Right renal cortex interstitium (tissue), 3 donors: ENCODE measurements around the gene SLC9A3. TPM values are rescaled to one million over a fixed set of nuclear protein-coding genes. Genes with fewer than 3 reads are reported as not detected.

Experiments used
- DNase-seq, 3 donors: peaks; one replicate each; pipeline ENCODE4 v3.0.0-alpha.2; 2013; ENCODE audit warnings: low read depth in 3 of 3, low spot score in 2 of 3
- polyA plus RNA-seq, 3 donors: library from polyadenylated mRNA; unstranded; fragments of 120-200 nt; gene quantifications; one replicate each; pipeline ENCODE4 v1.2.1, GENCODE V29; 2013; ENCODE audit not compliant: insufficient read length in 3 of 3

Gene SLC9A3
- polyA plus RNA-seq, 3 donors: 34.9 to 43.2 (median 40.7) TPM

- DNase-seq: no peak
Observed at GRCh38 chr5:555058-555623, 30.9 kb upstream of the SLC9A3 start.

- DNase-seq: no peak
Observed at GRCh38 chr5:554284-554988, 30.2 kb upstream of the SLC9A3 start.

GRCh38 chr5:553874-554273, 29.6 kb upstream of the SLC9A3 start:
- no peak for DNase-seq

GRCh38 chr5:551406-551805, 27.2 kb upstream of the SLC9A3 start:
- DNase-seq: no peak

DNA sequence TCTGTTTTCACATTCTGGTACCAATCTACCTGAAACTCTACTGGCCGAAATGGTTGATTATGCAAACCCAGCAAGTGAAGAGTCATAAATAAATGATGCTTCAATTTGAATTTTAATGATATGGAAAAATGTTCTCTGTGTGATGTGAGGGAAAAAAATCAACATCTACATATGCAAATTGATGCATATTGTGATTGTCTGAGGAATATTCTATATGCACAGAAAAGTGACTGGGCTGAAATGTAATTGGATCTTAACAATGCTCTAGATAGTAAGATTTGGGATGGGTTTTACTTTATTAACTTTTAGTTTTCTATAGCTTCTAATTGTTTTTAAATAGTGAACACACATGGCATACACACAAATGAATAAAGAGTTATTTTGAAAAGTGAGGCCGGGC, 25.0 kb upstream of the SLC9A3 start:
- no peak for DNase-seq

GRCh38 chr5:548256-548655, 24.0 kb upstream of the SLC9A3 start:
- DNase-seq: no peak

DNA sequence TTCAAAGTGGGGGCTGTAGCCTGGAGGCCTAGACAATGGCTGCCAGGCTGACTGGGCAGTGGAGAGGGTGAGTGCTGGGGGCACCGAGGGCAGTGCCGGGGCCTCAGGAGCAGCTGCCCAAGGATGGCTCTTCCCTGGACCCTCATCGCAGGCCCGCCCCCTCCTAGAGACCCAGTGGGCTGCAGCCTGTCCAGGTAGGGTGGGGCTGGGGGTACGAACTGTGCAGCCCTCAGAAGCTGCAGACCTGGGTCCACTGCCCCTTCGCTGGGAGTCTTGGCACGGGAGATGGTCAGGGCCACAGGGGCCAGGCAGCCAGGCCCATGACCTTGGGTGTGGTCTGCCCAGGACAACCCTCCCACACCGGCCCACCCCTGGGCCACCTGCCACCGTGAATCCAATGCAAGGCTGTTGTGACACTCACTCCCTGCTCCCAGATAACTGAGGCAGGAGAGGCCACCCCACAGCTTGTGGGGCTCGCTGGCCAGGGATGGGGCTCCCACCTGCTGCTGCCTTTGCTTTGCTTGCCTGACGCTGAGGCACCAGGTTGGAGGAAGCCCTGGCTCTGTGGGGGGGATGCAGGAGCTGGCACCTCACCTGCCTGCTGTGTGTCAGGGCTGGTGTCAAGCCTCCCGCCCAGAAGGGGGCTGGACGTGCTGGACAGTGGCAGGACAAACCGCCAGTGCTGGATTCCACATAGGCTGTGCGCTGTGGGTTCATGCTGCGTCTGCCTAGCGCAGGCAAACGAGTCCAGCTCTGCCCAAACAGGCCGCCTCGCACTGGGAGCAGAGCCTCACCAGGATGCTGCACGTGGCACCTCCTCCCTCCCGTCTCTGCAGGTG, 23.1 kb upstream of the SLC9A3 start:
- DNase-seq: no peak

DNA sequence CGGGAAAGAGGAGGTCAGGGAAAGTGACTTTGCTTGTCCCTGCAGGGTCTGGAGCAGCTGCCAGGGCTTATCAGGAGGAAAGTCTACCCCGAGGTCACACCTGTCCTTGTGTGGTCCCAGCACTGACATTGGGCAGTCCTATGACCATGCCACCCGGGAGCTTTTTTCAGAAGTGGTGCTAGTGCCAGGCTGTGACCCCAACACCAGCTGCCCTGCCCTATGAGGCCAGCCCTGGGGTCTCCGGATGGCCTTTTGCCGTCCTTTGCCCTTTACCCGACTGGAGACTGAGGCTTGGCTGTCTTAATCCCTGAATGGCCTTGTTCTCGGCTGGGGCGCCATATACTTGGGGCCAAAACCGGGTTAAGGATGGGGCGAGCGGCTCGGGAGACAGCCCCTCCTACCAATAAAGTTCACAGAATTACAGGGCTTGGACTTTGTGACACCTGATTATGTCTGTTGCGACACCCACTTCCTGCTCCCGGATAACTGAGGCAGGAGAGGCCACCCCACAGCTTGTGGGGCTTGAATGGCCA, 22.2 kb upstream of the SLC9A3 start:
- DNase-seq: no peak

- DNase-seq: no peak
Observed at GRCh38 chr5:545641-546375, 21.6 kb upstream of the SLC9A3 start.

GRCh38 chr5:544675-545355, 20.6 kb upstream of the SLC9A3 start:
- DNase-seq: no peak

DNA sequence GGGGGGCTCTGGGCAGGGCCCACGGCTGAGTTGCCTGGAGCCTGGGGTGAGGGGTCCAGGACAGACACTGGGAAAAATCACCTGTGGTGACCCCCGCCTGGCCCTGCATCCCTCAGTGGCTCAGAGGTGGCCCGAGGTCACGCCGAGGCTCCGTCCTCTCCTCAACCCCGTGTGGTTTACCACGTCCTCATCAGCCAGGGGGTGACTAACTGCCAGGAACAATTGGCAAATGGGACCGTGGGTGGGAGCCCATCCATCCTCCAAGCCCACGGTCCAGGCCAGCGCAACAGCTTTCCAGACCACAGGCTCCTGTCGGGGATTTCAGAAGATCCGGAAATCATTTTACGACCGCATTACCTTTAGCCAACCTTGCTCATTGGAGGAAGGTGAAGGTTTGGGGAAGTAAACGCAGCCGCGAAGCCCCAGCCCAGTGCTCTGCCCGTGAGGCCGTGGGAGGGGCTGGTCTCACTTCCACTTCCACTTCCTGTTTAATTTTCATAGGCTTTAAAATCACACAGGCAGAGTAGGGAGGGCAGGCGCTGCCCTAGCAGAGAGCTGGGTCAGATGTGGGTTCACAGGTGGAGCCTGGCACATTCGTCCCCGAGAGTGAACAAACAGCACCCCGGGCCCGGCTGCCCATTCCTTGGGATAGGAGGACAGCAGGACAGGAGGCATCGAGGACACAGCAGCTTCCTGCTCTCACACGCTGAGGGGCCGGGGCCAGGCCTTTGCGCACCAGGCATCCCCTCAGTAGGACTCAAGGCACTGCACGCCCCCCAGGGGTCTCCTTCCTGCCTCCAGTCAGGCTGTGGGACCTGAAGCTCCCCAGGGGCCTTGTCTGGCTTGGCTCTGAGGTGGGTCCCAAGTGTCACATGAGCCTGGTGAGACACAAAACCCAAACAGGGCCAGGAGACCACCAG, 19.8 kb upstream of the SLC9A3 start:
- no peak for DNase-seq

GRCh38 chr5:543351-543750, 19.1 kb upstream of the SLC9A3 start:
- no peak for DNase-seq

DNA sequence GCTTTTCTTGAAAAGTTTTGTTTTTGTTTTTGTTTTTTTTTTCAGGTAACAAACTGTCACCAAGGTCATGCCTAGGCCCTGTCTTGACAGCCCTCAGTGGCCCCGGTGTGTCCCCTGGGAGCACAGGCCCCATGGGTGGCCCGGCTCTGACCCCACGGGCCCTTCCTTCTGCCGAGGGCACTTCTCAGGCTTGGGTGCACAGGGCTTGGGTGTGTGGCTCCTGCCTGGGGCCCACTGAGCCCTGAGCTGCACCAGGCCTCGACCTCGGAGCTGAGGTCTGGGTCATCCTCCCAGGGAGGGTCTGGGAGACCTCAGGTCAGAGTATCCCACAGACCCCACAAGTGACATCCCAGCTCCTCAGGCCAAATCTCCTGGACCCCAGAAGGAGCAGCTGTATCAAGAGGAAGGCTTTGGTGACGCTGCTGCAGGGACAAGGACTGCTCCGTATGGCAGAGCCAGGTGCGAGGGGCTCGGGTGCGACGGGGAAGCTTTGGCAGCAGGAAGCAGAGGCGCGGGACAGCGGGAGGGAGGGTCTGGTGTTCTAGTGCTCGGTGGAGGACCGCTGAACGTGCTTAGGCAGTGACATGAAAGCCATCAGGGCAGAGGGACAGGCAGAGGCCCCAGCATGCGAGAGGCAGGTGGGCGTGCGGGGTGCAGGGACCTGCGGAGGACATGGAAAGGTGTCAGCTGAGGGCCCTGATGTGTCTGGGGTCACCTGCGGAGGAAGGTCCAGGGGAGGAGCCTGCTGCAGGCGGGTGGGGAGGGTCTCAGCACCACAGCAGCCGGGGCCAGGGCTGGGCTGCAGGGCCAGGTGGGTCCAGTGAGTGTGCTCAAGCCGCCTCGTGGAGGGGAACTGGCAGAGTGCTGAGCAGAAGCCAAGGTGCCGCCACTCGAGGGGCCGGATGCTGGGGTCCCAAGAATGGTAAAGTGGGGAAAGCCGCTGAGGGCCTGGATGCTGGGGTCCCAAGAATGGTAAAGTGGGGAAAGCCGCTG, 18.4 kb upstream of the SLC9A3 start:
- DNase-seq: no peak

GRCh38 chr5:541539-542318, 17.5 kb upstream of the SLC9A3 start:
- no peak for DNase-seq

GRCh38 chr5:540906-541538, 16.8 kb upstream of the SLC9A3 start:
- DNase-seq: no peak

DNA sequence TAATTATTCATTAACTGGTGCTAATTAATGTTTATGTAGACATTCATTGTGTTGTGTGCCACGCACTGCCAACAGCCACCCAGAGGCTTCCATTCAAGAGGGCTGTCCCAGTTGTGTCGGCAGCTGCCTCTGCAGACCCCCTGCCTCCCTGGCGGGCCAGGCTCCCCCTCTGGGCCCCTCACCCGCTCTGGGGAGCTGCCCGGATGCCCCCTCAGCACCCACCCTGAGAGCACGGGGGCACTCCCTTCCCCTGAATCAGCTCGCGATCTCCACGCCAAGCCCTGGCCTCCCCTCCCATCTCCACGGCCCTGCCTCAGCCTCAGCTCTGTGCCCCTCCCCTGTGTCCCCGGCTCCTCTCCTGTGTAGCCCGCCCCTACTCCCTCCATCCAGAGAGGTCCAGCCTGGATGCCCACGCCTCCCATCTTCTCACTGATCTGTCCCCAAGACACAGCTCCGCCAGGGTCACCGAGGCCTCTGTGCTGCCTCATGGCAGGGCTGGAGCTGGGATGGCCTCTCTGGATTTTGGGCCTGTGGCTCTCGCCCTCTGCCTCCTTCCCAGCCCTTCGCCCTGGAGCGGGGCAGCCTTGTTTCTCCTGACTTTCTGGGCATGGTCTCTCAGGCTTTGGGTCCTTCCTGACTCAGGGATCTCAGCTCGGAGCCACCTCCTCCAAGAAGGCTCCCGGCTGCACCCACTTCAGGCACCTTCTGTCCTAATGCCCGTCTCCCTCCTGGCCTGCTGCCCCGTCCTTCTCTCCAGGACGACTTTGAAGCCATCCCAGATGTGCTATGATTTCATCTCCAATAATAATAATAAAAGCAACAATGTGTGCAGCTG, 16.0 kb upstream of the SLC9A3 start:
- no peak for DNase-seq
